ENCODE data around the gene IDNK.

Gene IDNK

GRCh38 chr9:83633255-83633654 is 10.3 kb downstream of the IDNK start:
- DNase-seq (ENCODE audit: low read depth in 1 of 2, low spot score in 1 of 2), result no peak

- DNase-seq (ENCODE audit: low read depth in 1 of 2, low spot score in 1 of 2), result no peak
These were observed 10.7 kb downstream of the IDNK start for GRCh38 chr9:83633676-83634075.

- no peak for DNase-seq (ENCODE audit: low read depth in 1 of 2, low spot score in 1 of 2)
These were observed 13.9 kb downstream of the IDNK start for GRCh38 chr9:83636813-83637212.

GRCh38 chr9:83637389-83637788 is 14.4 kb downstream of the IDNK start:
- no peak for DNase-seq (ENCODE audit: low read depth in 1 of 2, low spot score in 1 of 2)

GRCh38 chr9:83639266-83639665 is 16.3 kb downstream of the IDNK start:
- DNase-seq (ENCODE audit: low read depth in 1 of 2, low spot score in 1 of 2), result no peak

GRCh38 chr9:83642793-83643192 is 19.9 kb downstream of the IDNK start:
- no peak for DNase-seq (ENCODE audit: low read depth in 1 of 2, low spot score in 1 of 2)

- no peak for DNase-seq (ENCODE audit: low read depth in 1 of 2, low spot score in 1 of 2)
These were observed 23.7 kb downstream of the IDNK start for GRCh38 chr9:83646500-83647239.

- DNase-seq (ENCODE audit: low read depth in 1 of 2, low spot score in 1 of 2), result peak; percentile 57 to 64
These were observed 26.1 kb downstream of the IDNK start for GRCh38 chr9:83649080-83649479.

GRCh38 chr9:83649515-83649914 is 26.6 kb downstream of the IDNK start:
- DNase-seq (ENCODE audit: low read depth in 1 of 2, low spot score in 1 of 2), result no peak

GRCh38 chr9:83651558-83651957 is 28.6 kb downstream of the IDNK start:
- DNase-seq (ENCODE audit: low read depth in 1 of 2, low spot score in 1 of 2), result no peak

GRCh38 chr9:83652433-83652832 is 29.5 kb downstream of the IDNK start:
- DNase-seq (ENCODE audit: low read depth in 1 of 2, low spot score in 1 of 2), result no peak

- no peak for DNase-seq (ENCODE audit: low read depth in 1 of 2, low spot score in 1 of 2)
These were observed 32.5 kb downstream of the IDNK start for GRCh38 chr9:83655433-83655832.

GRCh38 chr9:83656032-83656680 is 33.2 kb downstream of the IDNK start:
- DNase-seq (ENCODE audit: low read depth in 1 of 2, low spot score in 1 of 2), result no peak

GRCh38 chr9:83656952-83657351 is 34.0 kb downstream of the IDNK start:
- no peak for DNase-seq (ENCODE audit: low read depth in 1 of 2, low spot score in 1 of 2)

GRCh38 chr9:83662933-83663332 is 40.0 kb downstream of the IDNK start:
- no peak for DNase-seq (ENCODE audit: low read depth in 1 of 2, low spot score in 1 of 2)

- DNase-seq (ENCODE audit: low read depth in 1 of 2, low spot score in 1 of 2), result no peak
These were observed 42.7 kb downstream of the IDNK start for GRCh38 chr9:83665580-83666200.

GRCh38 chr9:83669067-83669466 is 46.1 kb downstream of the IDNK start:
- DNase-seq (ENCODE audit: low read depth in 1 of 2, low spot score in 1 of 2), result no peak

GRCh38 chr9:83670381-83670780 is 47.4 kb downstream of the IDNK start:
- no peak for DNase-seq (ENCODE audit: low read depth in 1 of 2, low spot score in 1 of 2)

GRCh38 chr9:83671451-83671850 is 48.5 kb downstream of the IDNK start:
- DNase-seq (ENCODE audit: low read depth in 1 of 2, low spot score in 1 of 2), result no peak

- DNase-seq (ENCODE audit: low read depth in 1 of 2, low spot score in 1 of 2), result no peak
These were observed 52.5 kb downstream of the IDNK start for GRCh38 chr9:83675466-83675865.

- DNase-seq (ENCODE audit: low read depth in 1 of 2, low spot score in 1 of 2), result no peak
These were observed 54.7 kb downstream of the IDNK start for GRCh38 chr9:83677596-83677995.

GRCh38 chr9:83680233-83680632 is 57.3 kb downstream of the IDNK start:
- DNase-seq (ENCODE audit: low read depth in 1 of 2, low spot score in 1 of 2), result no peak
